ENCODE data around the gene SALL4. TPM values are rescaled to one million over a fixed set of nuclear protein-coding genes. Genes with fewer than 3 reads are reported as not detected.

SALL4 gene
- total and polyA plus RNA-seq, 2 donors (not counting 3 experiments of a cell fraction or from before 2014, with no cell fraction given) = 1.3 to 1.9 TPM

DNA sequence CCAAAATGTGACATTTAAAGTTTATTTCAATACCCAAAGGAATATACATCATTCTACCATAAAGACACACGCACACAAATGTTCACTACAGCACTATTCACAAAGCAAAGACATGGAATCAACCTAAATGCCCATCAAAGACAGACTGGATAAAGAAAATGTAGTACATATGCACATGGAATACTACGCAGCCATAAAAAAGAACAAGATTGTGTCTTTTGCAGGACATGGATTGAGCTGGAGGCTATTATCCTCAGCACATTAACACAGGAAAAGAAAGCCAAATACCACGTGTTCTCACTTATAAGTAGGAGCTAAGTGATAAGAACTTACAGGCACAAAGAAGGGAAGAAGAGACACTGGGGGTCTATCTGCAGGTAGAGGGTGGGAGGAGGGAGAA is 56.5 kb downstream of the SALL4 start:
- BruUV-seq (replicated peaks) = no TSS peak
- POLR2A ChIA-PET = no interaction called here
- no peak for FAIRE-seq

More for the DNA sequence above, 56.5 kb downstream of the SALL4 start:
- Histone ChIP-seq H3K9me3 (replicated peaks; ENCODE audit: control insufficient read depth, insufficient read depth, low read length) (no peaks in the 10 kb centered on the region), H2AFZ (ENCODE audit: low read depth, low read length) (no peak overlapping the region), H3K4me1 (ENCODE audit: control insufficient read depth, extremely low read depth, insufficient read depth, low read length) (peaks cover 32% of the 10 kb centered on the region), H3K4me2 (ENCODE audit: insufficient read depth, low read length) (no peak overlapping the region), H4K20me1 (replicated peaks; ENCODE audit: control insufficient read depth, extremely low read depth, insufficient read depth, low read length) (no peaks in the 10 kb centered on the region), H3K9ac (replicated peaks; ENCODE audit: extremely low read depth, insufficient read depth, low read length) (no peak overlapping the region), H3K79me2 (ENCODE audit: control insufficient read depth, insufficient read depth, low read length) (peaks cover 9% of the 10 kb centered on the region), H3K9me1 (replicated peaks; ENCODE audit: control insufficient read depth, extremely low read depth, insufficient read depth, low read length) (no peaks in the 10 kb centered on the region), H3K27ac (ENCODE audit: insufficient read depth, low read depth, low read length) (no peak overlapping the region), H3K36me3 (ENCODE audit: control insufficient read depth in 2 of 2, extremely low read depth in 1 of 2, insufficient read depth in 2 of 2, low read length in 2 of 2) (no peaks in the 10 kb centered on the region), H3K4me3 (replicated peaks in 1 of 3; ENCODE audit: insufficient read depth in 1 of 3, low read depth in 1 of 3, low read length in 3 of 3) (no peak overlapping the region), H3K27me3 (ENCODE audit: control insufficient read depth in 2 of 2, insufficient read depth in 2 of 2, low read length in 2 of 2) (no peaks in the 10 kb centered on the region)
- dilution Hi-C loops (cut with MboI; ENCODE audit: extremely low pct_ligation_motif_present, low sequenced_read_pairs) = no loop called here
- CTCF ChIA-PET = interaction anchor here (1.0 kb wide), 1 partner anchor 45 kb away, joined by 3 read pairs; no protein-coding TSS in a partner anchor
- intact Hi-C loops (cut with micrococcal nuclease) = no loop called here
- no peak for DNase-seq (ENCODE audit: low read depth, low spot score)
- TF ChIP-seq POLR2A (IDR thresholded peaks at IDR 0.05; ENCODE audit: low read depth, low read length) = no peak
- no peak for TF ChIP-seq JUN (IDR thresholded peaks at IDR 0.05; ENCODE audit: borderline replicate concordance, insufficient read depth, insufficient read length, low read depth)
- TF ChIP-seq POLR2AphosphoS5 (IDR thresholded peaks at IDR 0.05; ENCODE audit: insufficient read depth, low read depth, low read length) = no peak
- no peak for TF ChIP-seq FOS (IDR thresholded peaks at IDR 0.05; ENCODE audit: borderline replicate concordance, insufficient read depth, low read length)
- TF ChIP-seq, protein P1, sequence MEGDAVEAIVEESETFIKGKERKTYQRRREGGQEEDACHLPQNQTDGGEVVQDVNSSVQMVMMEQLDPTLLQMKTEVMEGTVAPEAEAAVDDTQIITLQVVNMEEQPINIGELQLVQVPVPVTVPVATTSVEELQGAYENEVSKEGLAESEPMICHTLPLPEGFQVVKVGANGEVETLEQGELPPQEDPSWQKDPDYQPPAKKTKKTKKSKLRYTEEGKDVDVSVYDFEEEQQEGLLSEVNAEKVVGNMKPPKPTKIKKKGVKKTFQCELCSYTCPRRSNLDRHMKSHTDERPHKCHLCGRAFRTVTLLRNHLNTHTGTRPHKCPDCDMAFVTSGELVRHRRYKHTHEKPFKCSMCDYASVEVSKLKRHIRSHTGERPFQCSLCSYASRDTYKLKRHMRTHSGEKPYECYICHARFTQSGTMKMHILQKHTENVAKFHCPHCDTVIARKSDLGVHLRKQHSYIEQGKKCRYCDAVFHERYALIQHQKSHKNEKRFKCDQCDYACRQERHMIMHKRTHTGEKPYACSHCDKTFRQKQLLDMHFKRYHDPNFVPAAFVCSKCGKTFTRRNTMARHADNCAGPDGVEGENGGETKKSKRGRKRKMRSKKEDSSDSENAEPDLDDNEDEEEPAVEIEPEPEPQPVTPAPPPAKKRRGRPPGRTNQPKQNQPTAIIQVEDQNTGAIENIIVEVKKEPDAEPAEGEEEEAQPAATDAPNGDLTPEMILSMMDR (IDR thresholded peaks at IDR 0.05; ENCODE audit: extremely low read depth in 1 of 2, insufficient read depth in 1 of 2, low read depth in 1 of 2, low read length in 2 of 2) = no peak
- TF ChIP-seq, protein P2, sequence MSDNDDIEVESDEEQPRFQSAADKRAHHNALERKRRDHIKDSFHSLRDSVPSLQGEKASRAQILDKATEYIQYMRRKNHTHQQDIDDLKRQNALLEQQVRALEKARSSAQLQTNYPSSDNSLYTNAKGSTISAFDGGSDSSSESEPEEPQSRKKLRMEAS (IDR thresholded peaks at IDR 0.05; ENCODE audit: insufficient read depth, insufficient read length) = no peak
- TF ChIP-seq GATA2 (IDR thresholded peaks at IDR 0.05; ENCODE audit: insufficient read depth, insufficient read length, low read depth, low read length) = no peak
- TF ChIP-seq EZH2 (IDR thresholded peaks at IDR 0.05; ENCODE audit: borderline replicate concordance, low read depth, low read length, severe bottlenecking) = no peak
- no peak for TF ChIP-seq MYC (IDR thresholded peaks at IDR 0.05; ENCODE audit: low read depth, low read length)

All from endothelial cell of umbilical vein (primary cell).